Measurements from ENCODE around the gene FARP1. TPM values are rescaled to one million over a fixed set of nuclear protein-coding genes. Genes with fewer than 3 reads are reported as not detected.
A peak's percentile ranks its signal among the peaks of the same experiment; 100 is the strongest.

FARP1 gene
- total RNA-seq, 1 experiment from 2014 or later = 96.6 TPM

DNA sequence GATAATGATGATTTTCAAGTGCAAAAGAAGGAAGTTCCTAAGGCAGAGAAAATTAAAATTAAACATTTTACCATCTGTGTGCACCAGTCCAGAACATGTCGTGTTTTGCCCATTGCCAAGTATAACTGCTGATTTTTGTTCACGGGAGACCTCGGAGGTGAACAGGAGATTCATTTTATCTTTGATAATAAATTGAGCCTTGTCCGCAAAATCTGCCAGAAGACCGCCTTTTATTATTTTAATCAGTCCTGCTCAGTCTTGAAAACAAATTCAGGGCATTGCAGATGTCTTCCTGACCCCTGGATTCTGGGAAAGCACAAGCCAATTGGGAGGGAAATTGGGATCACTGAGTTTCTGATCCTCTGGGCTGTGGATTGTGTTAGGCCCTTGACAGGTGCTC, 268.1 kb downstream of the FARP1 start:
- Mint-ChIP-seq H3K36me3 (peaks cover 31% of the 10 kb centered on the region), H3K27me3 (ENCODE audit: low read depth) (no peaks in the 10 kb centered on the region), H3K4me3 (no peak overlapping the region), H3K27ac (0 out of 2 replicates have a peak overlapping the region, but pooled peaks have one; percentile 67), H3K4me1 (peaks cover 2% of the 10 kb centered on the region), H3K9me3 (no peaks in the 10 kb centered on the region)
- no peak for ATAC-seq
- ChIA-PET POLR2A (no interaction called here), CTCF (no interaction called here)
- DNase-seq (ENCODE audit: low spot score) = no peak
- TF ChIP-seq ATF2 (CRISPR knock-in tag; IDR thresholded peaks at IDR 0.05; ENCODE audit: borderline replicate concordance, low read depth) = no peak
- TF ChIP-seq, protein P1, sequence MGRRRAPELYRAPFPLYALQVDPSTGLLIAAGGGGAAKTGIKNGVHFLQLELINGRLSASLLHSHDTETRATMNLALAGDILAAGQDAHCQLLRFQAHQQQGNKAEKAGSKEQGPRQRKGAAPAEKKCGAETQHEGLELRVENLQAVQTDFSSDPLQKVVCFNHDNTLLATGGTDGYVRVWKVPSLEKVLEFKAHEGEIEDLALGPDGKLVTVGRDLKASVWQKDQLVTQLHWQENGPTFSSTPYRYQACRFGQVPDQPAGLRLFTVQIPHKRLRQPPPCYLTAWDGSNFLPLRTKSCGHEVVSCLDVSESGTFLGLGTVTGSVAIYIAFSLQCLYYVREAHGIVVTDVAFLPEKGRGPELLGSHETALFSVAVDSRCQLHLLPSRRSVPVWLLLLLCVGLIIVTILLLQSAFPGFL (CRISPR knock-in tag; IDR thresholded peaks at IDR 0.05; ENCODE audit: borderline replicate concordance) = no peak
- TF ChIP-seq, protein P2, sequence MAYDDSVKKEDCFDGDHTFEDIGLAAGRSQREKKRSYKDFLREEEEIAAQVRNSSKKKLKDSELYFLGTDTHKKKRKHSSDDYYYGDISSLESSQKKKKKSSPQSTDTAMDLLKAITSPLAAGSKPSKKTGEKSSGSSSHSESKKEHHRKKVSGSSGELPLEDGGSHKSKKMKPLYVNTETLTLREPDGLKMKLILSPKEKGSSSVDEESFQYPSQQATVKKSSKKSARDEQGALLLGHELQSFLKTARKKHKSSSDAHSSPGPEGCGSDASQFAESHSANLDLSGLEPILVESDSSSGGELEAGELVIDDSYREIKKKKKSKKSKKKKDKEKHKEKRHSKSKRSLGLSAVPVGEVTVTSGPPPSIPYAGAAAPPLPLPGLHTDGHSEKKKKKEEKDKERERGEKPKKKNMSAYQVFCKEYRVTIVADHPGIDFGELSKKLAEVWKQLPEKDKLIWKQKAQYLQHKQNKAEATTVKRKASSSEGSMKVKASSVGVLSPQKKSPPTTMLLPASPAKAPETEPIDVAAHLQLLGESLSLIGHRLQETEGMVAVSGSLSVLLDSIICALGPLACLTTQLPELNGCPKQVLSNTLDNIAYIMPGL (CRISPR knock-in tag; IDR thresholded peaks at IDR 0.05) = no peak
- TF ChIP-seq NFYB (CRISPR knock-in tag; conservative IDR thresholded peaks at IDR 0.05; ENCODE audit: low read depth) = no peak
- TF ChIP-seq ARID4B (CRISPR knock-in tag; IDR thresholded peaks at IDR 0.05; ENCODE audit: borderline replicate concordance) = no peak
- no peak for TF ChIP-seq MAX (CRISPR knock-in tag; IDR thresholded peaks at IDR 0.05)
- no peak for TF ChIP-seq ERG (CRISPR knock-in tag; IDR thresholded peaks at IDR 0.05)
- TF ChIP-seq, protein P3, sequence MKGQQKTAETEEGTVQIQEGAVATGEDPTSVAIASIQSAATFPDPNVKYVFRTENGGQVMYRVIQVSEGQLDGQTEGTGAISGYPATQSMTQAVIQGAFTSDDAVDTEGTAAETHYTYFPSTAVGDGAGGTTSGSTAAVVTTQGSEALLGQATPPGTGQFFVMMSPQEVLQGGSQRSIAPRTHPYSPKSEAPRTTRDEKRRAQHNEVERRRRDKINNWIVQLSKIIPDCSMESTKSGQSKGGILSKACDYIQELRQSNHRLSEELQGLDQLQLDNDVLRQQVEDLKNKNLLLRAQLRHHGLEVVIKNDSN (CRISPR knock-in tag; IDR thresholded peaks at IDR 0.05) = no peak
- TF ChIP-seq ZNF281 (CRISPR knock-in tag; IDR thresholded peaks at IDR 0.05) = no peak
- TF ChIP-seq STAT6 (CRISPR knock-in tag; conservative IDR thresholded peaks at IDR 0.05; ENCODE audit: low read depth) = no peak
- no peak for TF ChIP-seq SOX15 (CRISPR knock-in tag; IDR thresholded peaks at IDR 0.05)
- TF ChIP-seq, protein P4, sequence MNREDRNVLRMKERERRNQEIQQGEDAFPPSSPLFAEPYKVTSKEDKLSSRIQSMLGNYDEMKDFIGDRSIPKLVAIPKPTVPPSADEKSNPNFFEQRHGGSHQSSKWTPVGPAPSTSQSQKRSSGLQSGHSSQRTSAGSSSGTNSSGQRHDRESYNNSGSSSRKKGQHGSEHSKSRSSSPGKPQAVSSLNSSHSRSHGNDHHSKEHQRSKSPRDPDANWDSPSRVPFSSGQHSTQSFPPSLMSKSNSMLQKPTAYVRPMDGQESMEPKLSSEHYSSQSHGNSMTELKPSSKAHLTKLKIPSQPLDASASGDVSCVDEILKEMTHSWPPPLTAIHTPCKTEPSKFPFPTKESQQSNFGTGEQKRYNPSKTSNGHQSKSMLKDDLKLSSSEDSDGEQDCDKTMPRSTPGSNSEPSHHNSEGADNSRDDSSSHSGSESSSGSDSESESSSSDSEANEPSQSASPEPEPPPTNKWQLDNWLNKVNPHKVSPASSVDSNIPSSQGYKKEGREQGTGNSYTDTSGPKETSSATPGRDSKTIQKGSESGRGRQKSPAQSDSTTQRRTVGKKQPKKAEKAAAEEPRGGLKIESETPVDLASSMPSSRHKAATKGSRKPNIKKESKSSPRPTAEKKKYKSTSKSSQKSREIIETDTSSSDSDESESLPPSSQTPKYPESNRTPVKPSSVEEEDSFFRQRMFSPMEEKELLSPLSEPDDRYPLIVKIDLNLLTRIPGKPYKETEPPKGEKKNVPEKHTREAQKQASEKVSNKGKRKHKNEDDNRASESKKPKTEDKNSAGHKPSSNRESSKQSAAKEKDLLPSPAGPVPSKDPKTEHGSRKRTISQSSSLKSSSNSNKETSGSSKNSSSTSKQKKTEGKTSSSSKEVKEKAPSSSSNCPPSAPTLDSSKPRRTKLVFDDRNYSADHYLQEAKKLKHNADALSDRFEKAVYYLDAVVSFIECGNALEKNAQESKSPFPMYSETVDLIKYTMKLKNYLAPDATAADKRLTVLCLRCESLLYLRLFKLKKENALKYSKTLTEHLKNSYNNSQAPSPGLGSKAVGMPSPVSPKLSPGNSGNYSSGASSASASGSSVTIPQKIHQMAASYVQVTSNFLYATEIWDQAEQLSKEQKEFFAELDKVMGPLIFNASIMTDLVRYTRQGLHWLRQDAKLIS (CRISPR knock-in tag; IDR thresholded peaks at IDR 0.05; ENCODE audit: borderline replicate concordance) = no peak

Data from WTC11 (cell line).